Spleen (tissue), 7 donors: ENCODE results near the gene NUBP2.

Source experiments
- POLR2A ChIP-seq, 3 donors: fragments of 450-650 bp; IDR thresholded peaks; one replicate each; pipeline ENCODE4 v1.5.1; 2017; ENCODE audit warnings: antibody characterized with exemption in 3 of 3, mild to moderate bottlenecking in 1 of 3
- POLR2AphosphoS5 ChIP-seq, 3 donors: sonication (generic); formaldehyde crosslinking; IDR thresholded peaks; one replicate each; pipeline ENCODE4 v1.5.1; 2017; ENCODE audit warnings: antibody characterized with exemption in 3 of 3
- TF ChIP-seq, protein P1 (sequence below), 11 experiments: fragments of 200-600 bp in 7 of 11; fragments of 450-650 bp in 4 of 11; sonication (generic) in 4 of 11; IDR thresholded peaks in 8 of 11; conservative IDR thresholded peaks in 3 of 11; 1 replicate in 7 of 11; 2 replicates in 4 of 11; pipeline versions ENCODE4 v1.4.0 to v1.8.0; 2016 to 2021; ENCODE audit warnings: antibody characterized with exemption in 11 of 11, inconsistent platforms in 4 of 11, mild to moderate bottlenecking in 1 of 11
- donor health status: DM: no; HTN: no; CAD: no; lungs with moderate emphysema.
- donor health status: DM: no; HTN: no; CAD: no.
- donor health status: DM: no; HTN: no; CAD: no.

DNA sequence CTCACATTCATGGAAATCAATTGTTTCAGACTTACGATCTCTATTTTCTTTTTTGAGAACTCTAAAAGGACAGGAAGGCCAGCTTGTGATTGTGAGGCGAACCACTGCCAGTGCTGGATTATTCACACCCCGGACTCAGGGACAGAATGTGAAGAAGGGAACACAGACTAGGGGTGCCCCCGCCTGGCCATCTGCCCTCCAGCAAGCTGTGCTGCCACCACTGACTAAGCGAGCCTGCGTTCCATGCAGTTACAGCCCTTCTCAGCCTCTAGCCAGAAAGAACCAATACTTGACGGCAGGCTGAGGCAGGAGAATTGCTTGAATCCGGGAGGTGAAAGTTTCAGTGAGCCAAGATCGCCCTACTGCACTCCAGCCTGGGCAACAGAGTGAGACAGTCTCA, 41.1 kb downstream of the NUBP2 start:
- TF ChIP-seq, protein P1, sequence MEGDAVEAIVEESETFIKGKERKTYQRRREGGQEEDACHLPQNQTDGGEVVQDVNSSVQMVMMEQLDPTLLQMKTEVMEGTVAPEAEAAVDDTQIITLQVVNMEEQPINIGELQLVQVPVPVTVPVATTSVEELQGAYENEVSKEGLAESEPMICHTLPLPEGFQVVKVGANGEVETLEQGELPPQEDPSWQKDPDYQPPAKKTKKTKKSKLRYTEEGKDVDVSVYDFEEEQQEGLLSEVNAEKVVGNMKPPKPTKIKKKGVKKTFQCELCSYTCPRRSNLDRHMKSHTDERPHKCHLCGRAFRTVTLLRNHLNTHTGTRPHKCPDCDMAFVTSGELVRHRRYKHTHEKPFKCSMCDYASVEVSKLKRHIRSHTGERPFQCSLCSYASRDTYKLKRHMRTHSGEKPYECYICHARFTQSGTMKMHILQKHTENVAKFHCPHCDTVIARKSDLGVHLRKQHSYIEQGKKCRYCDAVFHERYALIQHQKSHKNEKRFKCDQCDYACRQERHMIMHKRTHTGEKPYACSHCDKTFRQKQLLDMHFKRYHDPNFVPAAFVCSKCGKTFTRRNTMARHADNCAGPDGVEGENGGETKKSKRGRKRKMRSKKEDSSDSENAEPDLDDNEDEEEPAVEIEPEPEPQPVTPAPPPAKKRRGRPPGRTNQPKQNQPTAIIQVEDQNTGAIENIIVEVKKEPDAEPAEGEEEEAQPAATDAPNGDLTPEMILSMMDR (IDR thresholded peaks at IDR 0.05 in 8 of 11, conservative IDR thresholded peaks at IDR 0.05 in 3 of 11), result no peak
- no peak for TF ChIP-seq POLR2A (IDR thresholded peaks at IDR 0.05)
- no peak for TF ChIP-seq POLR2AphosphoS5 (IDR thresholded peaks at IDR 0.05)
